GM18873 (cell line): ENCODE measurements around the gene ARHGAP12.
"Not testable (repeated sequence)": the region's sequence is repeated elsewhere in the genome, so short reads cannot be mapped to it uniquely, and the experiment has no call there.

Experiments
- ATAC-seq: cut with Tn5 transposase; IDR thresholded peaks from one replicate; pipeline ENCODE4 v1.9.1; 2021; ENCODE audit warnings: mild to moderate bottlenecking, moderate library complexity, moderate number of reproducible peaks; ENCODE audit not compliant: unreplicated experiment, low FRiP score

The ARHGAP12 gene

DNA sequence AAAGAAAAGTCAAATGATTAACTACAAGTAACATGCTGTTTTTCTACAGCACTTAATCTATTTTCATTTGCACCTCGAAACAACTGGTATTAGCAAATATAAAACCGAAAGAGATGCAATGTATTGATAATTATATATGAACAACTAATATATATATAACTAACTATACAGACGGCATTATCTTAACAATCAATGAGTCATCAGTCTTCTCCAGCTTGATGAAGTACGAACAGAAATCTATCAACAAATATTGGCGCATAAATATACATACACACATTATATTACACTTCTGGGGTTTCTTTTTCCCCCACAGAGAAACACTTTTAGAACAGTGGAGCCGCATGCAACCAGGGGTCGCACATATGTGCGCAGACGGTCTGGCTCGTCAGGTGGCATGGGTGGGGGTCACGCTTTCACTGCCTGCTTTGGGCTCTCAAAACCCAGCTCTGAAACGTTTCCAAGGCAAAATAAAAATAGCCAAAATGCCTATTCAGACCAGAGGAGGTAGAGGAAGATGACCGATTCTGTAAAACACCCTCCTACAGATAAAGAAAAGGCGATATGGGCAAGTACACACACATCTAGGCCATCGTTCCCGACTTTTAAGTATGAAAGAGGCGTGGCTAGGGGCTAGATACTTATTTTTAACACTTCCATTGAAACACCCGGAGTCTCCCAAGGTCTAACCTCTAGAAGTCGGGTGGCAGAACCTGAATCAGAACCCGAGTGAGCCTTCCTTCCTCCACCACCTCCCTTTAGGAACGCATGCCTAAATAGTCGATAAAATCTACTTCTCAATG, 1.7 kb downstream of the ARHGAP12 start:
- ATAC-seq = no peak

DNA sequence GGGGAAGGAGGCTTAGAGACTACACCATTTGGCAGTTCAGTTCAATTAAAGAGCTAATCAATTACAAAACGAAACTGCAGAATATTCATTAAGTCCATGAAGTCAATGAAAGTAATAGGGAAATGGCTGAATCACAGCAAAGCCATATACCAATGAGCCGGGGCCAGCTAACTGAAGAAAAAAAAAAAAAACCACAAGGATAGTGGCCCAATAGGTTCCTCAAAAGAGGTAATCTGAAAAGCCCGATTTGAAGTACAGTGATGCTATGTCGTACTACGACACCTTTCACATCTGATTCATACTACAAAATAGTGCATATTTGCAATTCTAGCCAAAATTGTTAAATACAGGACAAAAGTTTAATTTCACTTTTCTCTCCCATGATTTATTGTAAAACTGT, 2.5 kb downstream of the ARHGAP12 start:
- ATAC-seq = no peak

DNA sequence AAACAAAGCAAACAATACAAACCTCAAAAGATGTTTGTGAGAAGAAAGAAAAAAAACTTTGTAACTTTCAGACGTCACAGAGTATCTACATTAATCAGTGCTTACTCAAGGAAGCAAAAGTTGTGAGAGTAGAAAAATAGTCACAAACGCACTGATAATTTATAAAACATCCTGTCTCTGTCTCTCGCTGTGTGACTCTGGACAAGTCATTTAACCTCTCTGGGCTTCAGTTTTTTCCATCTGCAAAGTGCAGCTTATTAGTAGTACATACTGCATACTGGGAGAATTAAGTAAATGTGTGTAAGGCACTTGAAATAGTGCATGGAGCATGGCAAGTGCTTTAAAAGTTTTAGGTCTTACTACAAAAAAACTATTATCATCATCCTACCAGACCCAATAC, 3.8 kb downstream of the ARHGAP12 start:
- no peak for ATAC-seq

DNA sequence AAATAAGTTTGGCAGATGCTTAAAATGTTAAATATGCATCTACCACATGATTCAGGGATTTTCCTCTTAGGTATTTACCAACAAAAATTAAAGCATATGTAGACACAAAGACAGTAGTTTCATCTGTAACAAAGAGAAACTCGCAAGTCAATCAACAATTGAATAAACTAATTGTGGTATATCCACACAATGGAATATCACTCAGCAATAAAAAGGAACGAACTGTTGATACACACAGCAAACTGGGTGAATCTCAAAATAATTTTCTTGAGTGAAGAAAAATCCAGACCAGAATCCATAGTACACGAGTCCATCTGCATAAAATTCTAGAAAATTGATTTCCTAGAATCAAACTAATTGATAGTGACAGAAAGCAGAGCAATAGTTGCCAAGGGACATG, 5.2 kb downstream of the ARHGAP12 start:
- no peak for ATAC-seq

DNA sequence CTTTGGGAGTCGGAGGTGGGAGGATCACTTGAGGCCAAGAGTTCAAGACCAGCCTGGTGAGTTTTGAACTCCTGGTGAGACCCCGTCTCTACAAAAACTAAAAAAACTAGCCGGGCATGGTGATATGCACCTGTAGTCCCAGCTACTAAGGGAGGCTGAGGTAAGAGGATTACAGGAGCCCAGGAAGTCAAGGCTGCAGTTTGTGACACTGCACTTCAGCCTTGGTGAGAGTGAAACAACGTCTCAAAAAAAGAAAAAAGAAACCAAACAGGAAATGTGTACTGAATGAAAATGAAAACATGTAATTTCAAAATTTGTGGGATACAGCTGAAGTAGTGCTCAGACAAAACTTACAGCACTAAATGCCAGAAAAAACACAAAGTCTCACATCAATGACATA, 7.6 kb downstream of the ARHGAP12 start:
- ATAC-seq = no peak

DNA sequence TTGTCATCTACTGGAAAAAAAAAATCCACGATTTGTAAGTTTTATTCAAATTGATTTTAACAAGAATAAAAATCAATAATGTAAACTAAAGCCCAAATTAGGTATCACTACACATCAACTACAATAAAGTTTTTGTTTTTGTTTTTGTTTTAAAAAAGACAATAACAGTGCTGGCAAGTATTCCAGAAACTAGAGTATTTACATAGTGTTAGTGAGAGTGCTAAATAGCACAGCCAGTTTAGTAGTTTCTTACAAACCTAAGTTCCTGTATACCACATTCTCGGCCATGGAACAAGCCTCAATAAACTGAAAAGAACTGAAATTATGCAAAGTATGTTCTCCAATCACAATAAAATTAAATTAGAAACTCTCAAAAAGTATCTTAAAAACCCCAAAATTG, 8.1 kb downstream of the ARHGAP12 start:
- ATAC-seq = no peak

DNA sequence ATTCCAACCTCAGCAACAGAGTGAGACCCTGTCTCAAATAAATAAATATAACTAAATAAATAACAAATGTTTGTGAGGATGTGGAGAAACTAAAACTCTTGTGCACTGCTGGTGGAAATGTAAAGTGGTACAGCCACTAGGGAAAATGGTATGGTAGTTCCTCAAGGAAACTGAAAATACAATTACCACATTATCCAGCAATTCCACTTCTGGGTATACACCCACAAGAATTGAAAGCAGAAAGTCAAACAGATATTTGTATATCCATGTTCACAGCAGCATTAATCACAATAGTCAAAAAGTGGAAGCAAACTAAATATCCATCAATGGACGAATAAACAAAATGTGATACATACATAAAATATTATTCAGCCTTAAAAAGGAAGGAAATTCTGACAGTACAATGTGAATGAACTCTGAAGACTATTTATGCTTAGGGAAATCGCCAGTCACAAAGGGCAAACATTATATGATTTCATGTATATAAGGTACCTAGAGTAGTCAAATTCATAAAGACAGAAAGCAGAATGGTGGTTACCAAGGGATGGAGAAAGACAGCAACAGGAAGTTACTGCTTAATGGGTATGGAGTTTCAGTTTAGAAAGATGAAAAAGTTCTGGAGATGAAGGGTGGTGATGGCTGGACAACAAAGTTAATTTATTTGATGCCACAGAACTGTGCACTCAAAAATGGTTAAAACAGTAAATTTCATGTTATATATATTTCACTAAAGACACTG, 9.8 kb downstream of the ARHGAP12 start:
- ATAC-seq = no peak

DNA sequence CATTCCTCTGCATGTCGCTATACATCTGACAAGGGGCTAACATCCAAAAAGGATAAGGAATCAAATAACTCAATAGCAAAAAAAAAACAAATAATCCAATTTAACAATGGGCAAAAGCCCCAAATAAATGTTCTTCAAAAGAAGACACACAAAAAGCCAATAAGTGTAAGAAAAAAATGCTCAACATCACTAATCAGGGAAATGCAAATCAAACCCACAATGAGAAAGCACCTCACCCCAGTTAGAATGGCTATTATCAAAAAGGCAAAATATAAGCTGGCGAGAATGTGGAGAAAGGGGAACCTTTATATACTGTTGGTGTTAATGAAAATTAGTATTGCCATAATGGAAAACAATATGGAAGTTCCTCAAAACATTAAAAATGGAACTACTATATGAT, 14.3 kb downstream of the ARHGAP12 start:
- ATAC-seq = no peak

DNA sequence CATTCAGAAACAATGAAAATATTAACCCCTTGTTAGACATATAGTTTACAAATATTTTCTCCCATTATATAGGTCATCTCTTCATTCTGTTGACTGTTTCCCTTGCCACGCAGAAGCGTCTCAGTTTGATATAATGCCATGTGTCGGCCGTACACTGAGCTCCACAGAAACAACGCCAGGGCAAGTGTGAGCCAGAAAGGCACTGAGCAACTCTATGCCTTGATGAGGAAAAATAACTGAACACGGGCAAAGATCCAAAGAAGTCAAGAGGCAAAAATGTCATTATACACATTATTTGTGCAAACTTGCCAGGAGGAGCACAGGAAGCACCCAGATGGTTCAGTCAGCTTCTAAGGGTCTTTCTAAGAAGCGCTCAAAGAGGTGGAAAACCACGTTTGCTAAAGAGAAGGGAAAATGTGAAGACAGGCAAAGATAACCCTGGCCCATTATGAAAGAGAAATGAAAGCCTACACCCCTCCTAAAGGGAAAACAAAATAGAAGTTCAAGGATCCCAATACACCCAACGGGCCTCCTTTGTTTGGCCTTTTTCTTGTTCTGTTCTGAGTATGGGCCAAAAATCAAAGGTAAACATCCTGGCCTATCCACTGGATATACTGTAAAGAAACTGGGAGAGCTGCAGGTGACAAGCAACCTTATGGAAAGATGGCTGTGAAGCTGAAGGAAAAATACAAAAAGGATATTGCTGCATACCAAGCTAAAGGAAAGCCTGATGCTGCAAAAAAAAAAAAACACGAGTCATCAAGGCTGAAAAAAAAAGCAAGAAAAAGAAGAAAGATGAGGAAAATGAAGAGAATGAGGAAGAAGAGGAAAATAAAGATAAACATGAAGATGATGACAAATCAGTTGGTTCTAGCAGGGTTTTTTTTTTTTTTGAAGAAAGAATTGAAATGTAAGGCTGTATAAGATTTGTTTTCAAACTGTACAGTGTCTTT, 15.5 kb downstream of the ARHGAP12 start:
- no peak for ATAC-seq

DNA sequence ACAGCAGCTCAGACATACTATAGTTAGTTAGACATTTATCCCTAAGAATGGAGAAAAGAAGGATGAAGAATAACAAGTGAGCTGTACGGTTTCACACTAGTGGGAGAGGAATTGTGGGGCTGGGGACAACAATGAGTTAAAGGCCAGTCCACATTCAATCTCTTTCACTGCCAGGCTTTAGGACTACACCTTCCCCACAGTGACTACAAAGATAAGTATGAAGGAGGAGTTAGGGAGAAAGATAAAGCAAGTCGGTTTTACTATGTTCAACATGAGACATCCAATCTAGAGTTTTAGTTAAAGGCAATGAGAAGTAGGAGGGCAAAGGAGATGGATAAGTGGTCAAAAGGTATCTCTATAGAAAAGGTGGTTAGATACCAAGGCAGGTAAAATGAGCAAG, 16.3 kb downstream of the ARHGAP12 start:
- ATAC-seq = no peak

DNA sequence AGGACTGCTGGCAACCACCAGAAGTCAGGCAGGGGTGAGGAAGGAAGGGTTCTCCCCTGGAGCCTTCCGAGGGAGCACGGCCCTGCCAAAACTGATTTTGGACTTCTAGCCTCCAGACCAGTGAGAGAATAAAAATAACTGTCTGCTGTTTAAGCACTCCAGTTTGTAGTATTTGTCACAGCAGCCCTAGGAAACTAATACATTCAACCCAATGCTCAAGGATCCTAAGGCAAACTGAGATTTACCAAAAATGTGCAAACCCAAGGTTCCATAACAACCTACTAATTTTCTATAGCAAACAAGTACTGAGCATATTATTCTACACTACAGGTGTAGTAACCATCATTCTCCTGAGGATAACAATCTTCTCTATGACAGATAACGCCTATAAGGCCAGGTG, 18.6 kb downstream of the ARHGAP12 start:
- no peak for ATAC-seq

DNA sequence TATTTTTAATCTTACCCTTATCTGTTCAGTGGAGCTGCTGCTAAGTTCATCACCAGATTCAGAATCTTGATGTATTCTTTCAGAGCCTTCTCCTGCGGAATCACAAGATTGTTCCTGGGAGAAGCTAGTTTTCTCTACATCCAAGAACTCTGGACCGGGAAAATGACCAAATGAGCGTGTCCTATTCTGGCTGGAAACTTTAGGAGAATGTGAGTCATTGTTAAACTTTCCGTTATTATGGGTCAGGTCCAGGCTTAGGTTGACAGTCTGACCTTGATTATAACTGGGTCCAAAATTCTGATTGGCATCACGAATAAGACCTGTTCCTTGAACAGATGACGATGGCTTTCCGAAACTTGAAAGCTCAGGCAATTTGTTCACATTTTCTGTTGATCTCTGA, 20.5 kb downstream of the ARHGAP12 start:
- ATAC-seq = no peak

DNA sequence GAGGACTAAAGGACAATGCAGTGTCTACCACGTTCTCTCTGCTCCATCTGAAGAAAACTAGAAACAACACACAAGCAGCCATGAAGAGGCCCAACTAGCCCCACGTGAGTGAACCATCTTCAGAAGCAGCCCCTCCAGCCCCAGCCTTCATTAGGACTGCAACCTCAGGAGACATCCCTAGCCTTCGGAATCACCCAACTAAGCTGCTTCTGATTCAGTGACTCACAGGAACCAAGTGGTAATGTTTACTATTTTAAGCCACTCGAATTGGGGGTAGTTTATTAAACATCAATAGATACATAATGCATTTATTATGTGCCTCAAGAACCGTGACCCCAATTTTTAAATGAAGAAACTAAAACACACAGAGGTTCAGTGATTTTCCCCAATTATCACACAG, 22.6 kb downstream of the ARHGAP12 start:
- no peak for ATAC-seq

DNA sequence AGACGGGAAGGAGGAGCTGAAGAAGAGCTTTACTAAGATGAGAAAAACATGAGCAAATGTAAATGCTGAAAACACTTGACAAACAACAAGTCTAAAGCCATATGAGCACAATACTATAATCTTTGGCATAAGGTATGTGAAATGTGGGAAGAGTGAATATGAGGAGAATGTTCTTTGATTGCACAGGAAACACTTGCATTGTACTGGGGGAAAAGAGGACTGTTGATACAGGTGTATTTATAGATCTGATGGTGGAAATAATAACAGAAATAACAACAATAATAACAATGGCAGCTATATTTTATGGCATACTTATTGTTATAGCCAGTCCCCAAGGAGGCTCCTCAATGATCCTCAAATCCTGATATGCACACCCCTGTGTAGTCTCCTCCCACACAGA, 23.0 kb downstream of the ARHGAP12 start:
- ATAC-seq = no peak

DNA sequence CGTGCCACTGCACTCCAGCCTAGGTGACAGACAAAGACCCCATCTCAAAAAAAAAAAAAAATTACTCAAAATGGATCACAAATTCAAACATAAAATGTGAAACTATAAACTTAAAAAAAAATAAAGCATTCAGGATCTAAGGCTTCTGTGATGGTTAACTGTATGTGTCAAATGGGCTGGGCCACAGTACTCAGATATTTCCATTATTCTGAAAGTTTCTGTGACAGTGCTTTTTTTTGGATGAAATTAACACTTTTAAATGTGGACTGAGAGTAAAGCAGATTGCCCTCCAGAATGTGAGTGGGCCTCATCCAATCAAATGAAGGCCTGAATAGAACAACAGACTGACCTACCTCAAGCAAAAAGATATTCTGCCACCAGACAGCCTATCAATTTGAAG, 26.0 kb downstream of the ARHGAP12 start:
- no peak for ATAC-seq

DNA sequence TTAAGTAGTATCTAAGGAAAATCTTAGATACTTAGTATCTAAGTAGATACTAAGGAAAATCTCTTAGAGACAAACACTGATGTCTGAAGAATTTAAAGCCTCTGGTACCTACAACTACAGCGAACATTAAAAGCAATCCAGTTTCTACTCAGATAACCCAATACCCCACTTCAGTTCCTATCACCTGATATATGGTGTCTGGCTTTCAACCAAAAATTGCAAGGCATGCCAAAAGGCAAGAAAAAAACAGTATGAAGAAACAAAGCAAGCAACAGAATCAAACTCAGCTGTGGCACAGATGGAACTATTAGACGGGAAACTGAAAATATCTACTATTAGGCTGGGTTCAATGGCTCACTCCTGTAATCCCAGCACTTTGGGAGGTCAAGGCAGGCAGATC, 31.1 kb downstream of the ARHGAP12 start:
- ATAC-seq = no peak

DNA sequence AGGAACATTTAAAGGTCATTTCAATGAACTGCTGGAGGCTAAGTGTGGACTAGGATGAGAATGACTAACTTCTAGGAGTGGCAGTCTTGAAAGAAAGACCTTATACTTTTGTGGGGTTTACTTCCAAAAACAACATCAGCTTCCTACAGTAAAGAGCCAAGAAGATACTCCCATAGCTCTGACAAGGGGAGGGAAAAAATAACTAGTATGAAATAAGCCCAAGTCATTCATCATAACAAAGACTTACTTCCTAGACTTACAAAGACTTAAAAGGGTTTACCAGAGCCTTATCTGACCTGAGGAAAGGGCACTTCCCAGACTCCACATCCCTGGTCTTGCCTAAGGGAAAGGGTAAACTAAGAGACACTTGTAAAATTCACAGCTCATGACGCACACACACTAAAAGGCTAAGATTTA, 31.7 kb downstream of the ARHGAP12 start:
- no peak for ATAC-seq

DNA sequence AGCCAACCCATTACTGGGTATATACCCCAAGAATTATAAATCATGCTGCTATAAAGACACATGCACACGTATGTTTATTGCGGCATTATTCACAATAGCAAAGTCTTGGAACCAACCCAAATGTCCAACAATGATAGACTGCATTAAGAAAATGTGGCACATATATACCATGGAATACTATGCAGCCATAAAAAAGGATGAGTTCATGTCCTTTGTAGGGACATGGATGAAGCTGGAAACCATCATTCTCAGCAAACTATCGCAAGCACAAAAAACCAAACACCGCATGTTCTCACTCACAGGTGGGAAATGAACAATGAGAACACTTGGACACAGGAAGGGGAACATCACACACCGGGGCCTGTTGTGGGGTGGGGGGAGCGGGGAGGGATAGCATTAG, 32.9 kb downstream of the ARHGAP12 start:
- not testable (repeated sequence) for ATAC-seq

DNA sequence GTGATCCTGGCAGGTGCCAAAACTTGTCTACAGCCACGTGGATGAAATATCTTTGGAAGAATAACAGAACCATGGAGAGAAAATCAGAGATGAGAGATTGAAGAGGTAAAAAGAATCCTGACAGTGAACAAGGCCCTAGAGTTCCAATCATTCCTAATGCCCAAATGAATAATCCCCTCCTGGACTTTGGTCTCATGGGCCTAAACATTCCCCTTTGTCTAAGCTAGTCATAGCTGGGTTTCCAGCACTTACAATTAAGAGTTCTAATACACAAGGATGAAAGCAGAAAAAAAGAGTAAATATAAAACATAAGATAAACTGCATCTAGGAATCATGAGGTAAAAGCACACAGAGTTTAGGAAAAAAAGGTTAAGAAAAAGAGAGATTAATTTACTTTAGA, 40.2 kb downstream of the ARHGAP12 start:
- no peak for ATAC-seq

DNA sequence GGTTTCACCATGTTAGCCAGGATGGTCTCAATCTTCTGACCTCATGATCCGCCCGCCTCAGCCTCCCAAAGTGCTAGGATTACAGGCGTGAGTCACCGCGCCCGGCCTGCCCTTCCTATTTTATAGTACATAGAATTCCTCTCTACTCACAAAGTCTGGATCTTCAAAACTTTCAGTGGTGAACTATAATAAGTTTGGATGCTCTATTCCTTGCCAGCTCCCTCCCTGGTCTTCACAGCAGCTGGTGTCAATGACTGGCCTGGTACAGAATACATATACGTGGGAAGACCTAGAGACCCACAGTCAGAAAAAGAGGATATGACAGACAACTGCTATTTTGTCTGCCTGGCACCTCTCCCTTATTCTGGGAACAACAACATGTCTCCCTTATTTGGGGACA, 40.8 kb downstream of the ARHGAP12 start:
- ATAC-seq = no peak

DNA sequence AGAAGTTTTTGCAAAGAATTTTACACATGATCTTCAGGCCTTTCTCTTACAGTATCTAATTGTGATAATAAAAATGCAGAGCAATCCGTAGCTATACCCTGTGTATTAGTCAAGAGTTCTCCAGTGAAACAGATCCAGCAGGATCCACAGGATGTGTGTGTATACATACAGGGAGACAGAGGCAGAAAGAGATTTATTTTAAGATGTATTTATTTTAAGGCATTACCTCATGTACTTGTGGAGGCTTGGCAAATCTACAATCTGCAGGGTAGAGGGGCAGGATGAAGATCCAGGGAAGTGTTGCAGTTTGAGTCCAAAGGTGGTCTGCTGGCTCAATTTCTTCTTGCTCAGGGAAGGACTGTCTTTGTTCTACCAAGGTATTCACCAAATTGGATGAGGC, 41.7 kb downstream of the ARHGAP12 start:
- no peak for ATAC-seq
